AG08395 (cell line): ENCODE data around the gene ARAP3.
A peak's percentile ranks its signal among the peaks of the same experiment; 100 is the strongest.

Experiments
- DNase-seq: peaks from one replicate; pipeline ENCODE4 v3.0.0; 2012; ENCODE audit warnings: mixed read lengths, low spot score

ARAP3 gene

DNA sequence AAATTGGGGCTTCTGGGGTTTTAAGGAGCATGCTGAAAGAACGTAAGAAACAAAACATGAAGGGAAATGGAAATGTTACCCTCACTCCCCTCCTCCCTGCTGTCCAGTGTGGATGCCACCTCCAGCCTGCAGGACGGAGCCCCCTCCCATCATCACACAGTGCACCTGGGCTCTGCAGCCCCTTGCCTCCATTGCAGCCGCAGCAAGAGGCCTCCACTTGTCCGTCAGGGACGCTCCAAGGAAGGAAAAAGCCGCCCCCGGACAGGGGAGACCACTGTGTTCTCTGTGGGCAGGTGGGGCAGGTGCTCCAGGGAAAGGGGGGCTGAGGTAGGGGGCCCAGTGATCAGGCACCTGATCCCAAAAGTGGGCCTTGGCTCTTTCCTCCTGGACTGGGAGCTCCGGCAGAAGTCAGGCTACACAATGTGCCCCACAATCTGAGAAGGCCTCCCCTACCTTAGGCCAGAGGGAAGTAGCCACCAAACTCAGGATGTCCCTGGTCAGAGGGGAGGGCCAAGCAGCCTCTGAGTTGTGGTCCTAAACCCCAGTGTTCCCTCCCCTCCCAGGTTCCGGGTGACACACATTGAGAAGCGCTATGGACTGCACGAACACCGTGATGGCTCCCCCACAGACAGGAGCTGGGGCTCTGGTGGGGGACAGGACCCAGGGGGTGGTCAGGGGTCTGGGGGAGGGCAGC, 42.5 kb downstream of the ARAP3 start:
- DNase-seq, result no peak

DNA sequence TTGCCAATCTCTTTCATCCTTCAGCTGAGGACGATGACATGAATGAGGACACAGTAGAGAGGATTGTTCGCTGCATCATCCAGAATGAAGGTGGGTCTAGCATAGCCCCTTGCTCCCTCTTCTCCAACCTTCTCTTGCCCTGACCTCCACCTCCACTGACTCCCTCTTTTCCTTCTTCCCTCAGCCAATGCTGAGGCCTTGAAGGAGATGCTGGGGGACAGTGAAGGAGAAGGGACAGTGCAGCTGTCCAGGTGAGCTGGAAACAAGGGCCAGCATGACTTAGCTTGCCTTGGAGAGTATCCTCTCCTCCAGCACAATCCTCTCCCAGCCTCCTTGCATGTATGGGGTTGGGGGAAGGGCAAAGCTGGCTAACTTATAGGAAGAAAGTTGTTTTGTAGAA, 43.3 kb downstream of the ARAP3 start:
- no peak for DNase-seq

DNA sequence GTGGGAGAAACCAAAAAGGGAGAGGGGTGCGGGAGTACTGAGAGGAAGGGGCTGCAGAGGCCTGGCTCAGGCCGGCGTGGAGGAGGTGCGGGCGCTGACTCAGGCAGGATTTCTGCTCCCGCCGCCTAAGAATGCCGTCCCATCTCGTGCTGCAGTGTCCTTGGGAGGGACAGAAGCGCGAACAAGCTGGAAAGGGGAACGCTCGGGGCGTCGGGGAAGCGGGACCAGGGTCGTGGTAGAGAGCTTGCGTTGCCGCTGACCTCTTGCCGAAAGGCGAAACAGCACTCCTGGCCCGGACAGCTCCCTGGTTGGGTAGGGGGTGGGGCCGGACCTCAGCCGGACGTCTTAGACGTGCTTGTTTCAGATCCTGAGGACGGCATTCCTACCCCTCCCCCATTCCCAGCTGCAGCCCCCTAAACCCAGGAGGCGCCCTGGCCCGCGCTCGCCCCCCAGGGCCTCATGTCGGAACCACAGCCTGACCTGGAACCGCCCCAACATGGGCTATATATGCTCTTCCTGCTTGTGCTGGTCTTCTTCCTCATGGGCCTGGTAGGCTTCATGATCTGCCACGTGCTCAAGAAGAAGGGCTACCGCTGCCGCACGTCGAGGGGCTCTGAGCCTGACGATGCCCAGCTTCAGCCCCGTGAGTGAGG, 44.1 kb downstream of the ARAP3 start:
- peak; percentile 55 for DNase-seq

DNA sequence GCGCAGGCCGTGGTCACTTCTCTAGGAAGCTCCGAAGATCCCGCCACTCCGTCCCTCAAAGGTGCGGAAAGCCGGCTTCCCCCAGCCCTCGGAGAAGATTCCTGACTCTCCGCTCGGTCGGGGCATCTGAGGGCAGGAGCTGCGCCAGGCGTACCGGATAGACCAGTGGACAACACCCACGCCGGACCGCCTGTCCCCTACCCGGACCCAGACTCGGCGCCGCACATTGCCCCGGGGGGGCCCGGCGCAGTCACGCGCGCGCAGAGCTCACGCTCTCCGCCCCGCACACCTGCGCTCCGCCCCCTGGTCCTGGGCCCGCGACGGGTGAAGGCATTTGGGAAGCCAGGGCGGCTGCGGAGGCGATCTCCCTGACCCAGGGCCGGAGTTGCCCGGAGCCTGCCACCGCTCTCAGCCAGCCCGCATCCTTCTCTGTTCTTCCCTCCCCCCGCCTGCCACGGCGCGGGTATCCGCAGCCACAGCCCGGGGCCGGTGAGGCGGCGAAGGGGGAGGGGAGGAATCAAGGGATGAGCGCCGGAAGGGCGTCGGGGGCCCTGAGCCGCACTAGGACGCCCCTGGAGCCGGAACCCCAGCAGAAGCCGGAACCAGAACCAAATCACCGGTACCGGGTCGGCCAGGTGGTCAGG, 44.8 kb downstream of the ARAP3 start:
- DNase-seq, result no peak

DNA sequence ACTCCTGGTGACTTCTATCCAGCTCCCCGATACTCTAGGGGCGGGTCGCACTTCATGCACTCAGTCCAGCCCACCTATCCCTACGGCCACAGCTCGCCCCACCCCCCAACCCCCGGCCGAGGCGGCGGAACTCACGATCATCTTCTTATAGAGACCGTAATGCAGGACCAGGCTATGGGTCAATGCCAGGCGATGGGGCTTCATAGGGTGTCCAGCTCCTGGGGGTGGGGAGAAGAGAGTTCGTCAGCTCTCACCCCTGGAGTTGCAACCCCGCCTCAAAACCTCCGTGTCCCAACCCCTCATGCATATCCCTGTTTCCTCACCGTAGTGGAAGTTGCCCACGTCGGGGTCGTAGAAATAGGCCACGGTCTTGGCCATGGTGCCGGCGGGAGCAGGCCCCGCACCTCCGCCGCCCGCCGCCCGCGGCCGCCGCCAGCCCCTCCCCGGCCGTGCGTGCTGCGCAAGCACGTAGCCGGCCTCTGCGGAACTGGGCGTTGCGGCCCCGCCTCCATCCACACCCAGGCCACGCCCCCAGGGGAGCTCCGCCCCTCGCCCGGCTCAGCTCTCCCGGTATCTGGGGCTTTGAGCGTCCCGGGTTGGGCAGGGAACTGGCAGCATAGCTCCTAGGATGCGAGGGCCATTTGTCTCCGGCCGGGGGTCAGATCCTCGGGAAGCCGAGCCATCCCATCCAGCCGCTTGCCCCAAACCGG, 45.5 kb downstream of the ARAP3 start, which contains the start of the genes HDAC3 and RELL2:
Gene HDAC3, minus strand, starts transcription at position 437 of the 710 bp plus-strand sequence. Its CDS starts 59 bp downstream, at position 378.
Gene RELL2, plus strand, starts transcription at position 585 of the 710 bp plus-strand sequence. CDS start 1,229 bp downstream, outside the sequence.
- DNase-seq, result peak; percentile 98

DNA sequence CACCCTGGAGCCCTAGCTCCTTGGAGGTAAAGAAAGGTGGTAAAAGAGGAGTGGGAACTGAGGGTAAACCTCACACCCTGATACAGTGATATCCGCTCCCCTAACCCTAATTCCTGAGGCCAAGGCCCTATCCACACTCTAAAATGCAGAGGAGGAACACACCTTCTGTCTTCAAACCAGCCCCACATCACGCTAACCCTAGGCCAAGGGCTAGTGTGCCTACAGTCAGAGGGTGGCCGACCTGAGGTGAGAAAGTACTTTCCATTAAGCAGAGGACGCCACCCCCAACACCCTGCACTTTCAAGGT, 46.0 kb downstream of the ARAP3 start:
- DNase-seq, result no peak

DNA sequence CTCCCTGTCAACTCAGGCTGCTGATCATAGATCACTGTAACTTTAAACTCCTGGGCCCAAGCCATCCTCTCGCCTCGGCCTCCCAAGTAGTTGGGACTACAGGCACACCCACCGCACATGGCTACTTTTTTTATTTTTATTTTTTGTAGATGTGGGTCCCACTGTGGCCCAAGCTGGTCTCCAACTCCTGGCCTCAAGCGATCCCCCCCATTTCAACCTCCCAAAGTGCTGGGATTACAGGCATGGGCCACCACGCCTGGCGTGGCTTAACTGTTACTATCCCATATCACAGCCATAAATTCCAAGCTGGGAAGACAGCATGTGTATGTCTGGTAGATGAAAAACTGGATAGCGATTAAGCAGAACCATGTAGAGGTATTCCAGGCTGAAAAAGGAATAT, 46.4 kb downstream of the ARAP3 start:
- DNase-seq, result no peak

DNA sequence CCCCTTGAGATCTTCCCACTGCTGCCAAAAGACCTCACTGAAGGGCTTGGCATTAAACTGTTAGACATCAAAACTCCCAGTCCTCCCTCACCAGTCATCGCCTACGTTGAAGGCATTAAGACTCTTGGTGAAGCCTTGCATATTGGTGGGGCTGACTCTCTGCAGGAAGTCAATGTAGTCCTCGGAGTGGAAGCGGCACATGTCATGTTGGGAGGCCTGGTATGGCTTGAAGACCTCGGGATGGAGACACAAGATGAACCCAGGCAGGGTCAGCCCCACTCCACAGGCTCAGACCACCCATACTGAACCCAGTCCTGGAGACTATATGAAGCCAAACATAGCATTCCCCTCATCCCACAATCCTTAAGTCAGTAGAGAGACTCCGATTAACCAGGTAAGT, 47.3 kb downstream of the ARAP3 start:
- no peak for DNase-seq

DNA sequence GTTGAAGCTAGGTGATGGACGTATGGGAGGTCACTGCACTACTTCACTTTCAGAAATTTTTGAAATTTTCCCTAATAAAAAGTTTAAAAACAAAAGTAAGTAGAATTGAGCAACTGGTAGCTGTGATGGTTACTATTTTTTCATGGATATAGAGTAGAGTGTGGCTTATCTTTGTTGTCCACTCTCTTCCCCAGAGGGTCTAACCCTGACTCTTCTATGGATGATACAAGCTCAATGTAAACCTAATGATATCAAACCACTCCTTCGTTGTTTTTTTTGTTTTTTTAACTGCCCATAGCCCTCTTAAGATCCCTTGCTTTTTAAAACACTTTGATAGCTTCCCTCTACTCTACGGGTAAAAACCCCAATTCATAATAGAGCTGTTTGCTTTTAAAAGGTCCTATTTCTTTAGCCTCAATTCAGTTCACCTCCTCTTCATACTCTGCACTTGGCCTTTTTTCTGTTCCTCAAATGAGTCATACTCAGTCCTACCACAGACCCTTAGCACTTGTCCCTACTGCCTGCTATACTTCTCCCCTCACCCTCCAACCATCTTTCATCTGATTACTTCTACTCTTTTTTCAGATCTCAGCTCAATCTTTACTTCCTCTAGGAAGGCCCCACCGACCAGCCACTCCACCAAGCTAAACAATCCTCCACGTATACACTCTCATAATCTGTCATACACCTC, 48.0 kb downstream of the ARAP3 start:
- DNase-seq, result no peak

DNA sequence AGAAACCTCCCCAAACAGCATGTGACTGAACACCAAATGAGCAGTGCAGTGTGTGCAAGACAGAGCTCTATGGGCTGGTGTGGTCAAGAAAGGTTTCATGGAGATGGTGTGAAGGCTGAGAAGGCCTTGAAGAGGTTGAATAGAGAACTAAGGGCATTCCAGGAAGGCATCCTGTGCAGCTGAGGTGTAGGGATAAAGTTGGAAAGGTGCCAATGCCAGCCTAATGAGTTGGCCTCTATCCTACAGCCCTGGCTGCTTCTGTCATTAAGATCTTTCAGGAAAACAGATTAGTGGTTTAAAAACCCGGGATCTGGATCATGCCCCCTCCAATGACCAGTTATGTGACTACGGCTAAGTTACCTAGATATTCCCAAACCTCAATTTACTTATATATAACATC, 49.4 kb downstream of the ARAP3 start:
- no peak for DNase-seq

DNA sequence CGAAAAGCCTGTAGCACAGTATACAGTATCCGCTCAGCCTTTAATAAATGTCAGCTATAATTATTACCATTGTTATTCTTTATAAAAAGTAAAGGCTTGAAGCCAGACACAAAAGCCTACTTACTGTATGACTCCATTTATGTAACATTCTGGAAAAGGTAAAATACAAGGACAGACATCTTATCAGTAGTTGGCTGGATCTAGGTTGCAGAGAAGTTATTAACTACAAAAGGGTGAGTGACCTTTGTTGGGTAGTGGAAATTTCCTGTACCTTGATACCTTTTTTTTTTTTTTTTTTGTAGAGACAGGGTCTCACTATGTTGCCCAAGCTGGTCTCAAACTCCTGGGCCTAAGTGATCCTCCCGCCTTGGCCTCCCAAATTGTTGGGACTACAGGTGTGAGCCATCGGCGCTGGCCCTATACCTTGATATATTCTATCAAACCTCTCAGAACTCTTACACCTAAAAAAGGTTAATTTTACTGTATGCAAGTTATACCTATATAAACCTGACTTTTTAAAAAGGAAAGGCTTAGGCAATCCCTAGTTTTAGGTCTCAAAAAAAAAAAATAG, 51.4 kb downstream of the ARAP3 start:
- no peak for DNase-seq

DNA sequence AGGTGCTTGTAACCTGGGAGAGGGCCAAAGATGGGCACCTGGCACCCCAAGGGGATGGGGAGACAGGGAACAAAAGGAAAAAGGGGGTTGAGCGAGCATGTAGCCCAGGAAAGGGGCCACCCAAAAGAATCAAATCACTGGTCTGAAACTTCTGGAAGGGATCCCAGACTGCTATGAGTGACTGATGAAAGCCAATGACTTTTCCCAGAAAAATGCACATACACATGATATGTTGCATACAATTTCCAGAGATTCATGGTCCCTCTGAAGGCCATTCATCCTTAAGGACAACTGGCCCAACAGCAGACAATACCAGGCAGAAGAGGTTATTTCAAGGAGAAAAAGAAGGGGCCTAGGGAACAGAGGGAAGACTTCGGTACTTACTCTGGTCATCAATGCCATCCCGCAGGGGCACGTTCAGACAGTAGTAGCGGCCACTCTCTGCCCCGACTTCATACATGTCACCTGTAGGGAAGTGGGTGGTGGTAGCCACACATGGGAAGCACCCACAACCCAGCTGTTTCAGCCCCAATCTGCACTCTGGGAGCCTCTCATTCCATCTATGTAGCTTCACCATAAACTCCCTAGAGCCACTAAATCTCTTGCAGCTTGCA, 53.7 kb downstream of the ARAP3 start:
- no peak for DNase-seq

DNA sequence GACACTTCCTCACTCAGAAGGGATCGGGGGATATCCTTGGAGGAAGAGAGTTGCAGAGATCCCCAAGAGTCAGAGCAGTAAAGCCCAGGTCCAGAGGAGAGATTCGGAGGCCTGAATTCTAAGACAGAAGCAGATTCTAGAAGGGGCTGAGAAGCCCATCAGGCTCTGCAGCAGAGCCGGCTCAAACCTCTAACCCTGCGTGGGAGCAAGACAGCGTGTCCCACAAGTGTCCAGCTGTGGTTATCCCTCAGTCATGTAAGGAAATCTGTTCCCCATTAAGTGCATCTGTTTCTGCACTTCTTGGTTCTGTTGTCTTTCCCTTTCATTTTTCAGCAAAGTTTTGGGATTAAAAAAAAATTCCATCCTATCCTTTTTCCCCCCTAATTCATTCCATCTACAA, 58.4 kb downstream of the ARAP3 start:
- no peak for DNase-seq

DNA sequence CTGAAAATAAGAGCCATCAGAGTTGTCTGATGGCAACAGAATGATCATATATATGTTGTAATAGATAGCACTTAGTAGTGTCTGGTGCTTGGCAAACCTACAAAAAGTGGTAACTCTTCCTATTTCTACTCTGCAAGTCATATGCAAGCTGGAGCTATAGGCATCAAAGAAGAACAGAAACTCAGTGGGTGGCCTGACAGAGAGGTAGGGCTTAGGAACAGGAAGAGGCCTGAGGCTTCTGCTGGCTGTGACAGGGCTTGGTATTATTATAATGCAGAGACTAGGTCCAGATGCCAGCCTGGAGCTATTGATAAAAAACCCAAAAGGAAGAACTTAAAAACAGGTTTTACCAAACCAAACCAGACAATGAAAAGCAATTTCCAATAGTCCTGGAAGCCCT, 58.8 kb downstream of the ARAP3 start:
- DNase-seq, result no peak

DNA sequence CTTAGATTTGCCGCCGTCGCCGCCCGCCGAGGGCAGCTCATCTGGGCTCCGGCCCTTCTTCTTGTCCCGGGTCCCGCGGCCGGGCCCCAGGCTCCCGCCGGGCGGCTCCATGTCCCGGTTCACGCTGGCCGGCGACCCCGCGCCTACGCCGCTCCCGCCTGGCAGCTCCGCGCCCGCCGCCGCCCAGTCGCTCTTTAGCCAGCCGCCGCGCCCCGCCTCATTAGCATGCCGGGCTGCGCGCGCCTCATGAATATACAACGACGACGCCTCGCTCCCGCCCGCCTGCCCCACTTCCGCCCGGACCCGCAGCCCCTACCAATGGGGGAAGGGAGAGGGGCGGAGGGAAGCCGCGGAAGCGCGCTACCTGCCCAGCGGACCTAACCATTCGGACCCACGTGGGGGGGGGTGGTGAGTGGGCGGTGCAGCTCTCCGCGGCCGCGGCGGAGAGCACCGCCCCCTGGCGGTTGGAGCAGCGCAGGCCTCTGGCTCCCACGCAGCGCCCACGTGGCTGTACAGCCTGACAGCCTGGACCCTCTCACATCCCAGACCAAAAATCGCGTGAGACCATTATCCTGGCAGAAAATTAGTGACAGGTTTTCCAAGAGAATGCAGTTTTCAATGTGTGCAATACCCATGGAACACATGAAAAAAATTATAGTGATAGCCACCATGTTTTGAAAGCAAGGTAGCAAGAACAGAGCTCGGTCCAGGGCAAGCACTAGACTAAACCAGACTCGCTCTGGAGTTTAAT, 63.1 kb downstream of the ARAP3 start, which contains the start of gene DIAPH1:
Gene DIAPH1, minus strand, starts transcription at position 197 of the 751 bp plus-strand sequence. Its CDS starts 86 bp downstream, at position 111.
- DNase-seq, result peak; percentile 95

DNA sequence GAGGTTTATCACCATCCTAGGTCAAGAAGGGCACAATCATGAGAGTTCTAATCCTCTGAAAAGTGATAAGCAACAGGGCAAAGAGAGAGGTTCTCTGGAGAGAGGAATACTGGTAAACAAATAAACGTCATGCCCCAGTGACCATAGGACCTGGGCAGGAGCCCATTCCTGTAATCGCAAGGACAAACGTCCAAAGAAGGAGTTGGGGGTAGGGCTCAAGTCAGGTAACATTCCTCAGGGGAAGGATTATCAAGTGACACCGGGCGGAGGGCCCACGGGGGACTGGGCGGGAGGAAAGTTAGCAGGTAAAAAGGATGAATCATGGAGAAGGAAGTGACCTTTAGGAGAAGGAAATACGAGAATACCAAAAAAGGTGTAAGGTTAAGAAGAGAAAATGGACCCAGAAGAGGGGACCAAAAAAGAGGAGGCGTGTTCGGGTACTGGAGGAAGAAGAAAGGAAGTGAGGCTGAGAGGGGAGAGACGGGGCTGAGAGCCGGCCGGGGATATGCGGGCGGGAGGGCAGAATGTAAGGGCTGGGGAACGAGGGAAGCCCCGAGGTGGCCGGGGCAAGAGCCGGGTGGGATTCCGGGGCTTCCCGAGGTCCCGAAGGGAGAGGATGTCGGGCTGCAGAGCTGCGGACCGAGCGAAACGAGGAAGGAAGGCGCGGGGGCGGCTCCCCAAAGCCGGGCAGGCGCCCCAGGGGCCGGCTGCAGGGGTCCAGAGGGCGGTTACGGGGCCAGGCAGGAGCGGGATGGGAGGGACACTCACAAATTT, 63.8 kb downstream of the ARAP3 start:
- DNase-seq, result peak; percentile 22

DNA sequence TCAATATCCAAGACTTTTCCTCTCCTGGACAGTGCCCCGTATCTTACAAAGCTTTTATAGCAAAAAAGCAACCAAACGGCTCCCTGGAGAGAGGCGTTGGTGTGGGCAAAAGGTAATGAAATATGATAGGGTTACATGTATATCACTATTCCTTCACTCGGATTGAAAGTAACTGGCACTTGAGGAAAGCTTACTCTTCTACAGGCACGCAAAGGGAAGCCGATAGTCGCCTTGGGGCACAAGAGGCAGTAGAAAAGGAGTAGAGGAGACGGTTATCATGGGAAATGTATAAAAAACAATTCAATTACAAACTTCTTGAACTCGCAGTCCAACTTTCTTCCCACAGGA, 64.4 kb downstream of the ARAP3 start:
- no peak for DNase-seq

DNA sequence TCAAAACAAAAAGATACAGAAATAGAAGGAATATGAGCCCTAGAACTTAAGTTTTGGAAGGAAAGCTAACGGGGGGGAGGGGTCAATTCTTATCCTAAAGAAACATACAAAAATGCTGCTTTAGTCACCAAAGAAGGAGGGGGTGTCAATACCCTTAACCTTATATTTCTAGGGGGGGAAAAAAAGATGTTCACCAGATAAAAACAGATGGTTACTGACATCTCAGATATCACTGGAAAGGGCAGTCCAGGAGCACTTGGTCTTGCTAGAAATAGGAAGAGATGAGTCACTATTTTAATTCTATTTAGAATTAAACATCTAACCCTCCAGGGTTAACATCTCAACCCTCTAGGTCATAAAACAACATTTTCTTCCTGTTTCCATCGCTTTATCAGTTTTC, 64.9 kb downstream of the ARAP3 start:
- DNase-seq, result no peak

DNA sequence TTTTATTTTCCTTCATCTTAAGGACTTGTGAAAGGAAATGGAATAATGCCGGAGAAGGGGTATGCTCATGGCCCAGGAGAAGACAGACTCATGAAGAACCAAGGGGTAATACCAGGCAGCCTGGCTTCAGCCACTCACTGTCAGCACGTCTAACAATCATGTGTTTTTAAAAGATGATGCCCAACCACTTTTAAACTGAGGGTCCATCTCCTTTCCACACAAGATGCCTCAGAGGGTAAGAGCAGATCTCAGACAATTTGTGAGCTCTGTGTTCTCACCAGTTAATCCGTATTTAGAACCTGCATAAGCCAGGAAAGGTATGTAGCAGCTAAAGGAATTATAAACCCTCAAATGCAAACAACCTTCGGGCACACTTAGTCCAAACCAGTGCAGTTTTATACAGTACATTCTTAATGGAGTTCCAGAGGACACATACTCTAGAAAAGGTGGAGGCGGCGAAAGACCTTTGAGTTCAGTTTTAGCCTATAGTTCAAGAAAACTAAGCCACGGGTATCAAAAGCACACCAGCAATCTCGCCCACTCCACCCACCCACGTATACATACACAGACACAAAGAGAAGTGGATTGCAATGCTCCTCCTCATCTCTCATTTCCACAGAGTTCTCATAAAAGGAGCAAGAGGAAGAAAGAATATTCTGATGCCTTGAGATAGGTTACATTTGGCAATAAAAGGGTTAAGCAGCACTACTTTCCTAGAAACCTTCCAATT, 65.9 kb downstream of the ARAP3 start:
- DNase-seq, result no peak
